ENCODE results near the gene ZFR.
"Not testable (repeated sequence)": the region's sequence is repeated elsewhere in the genome, so short reads cannot be mapped to it uniquely, and the experiment has no call there.

ZFR gene

GRCh38 chr5:32439086-32439642 lies 5.4 kb downstream of the ZFR start:
- TF ChIP-seq, protein P1, sequence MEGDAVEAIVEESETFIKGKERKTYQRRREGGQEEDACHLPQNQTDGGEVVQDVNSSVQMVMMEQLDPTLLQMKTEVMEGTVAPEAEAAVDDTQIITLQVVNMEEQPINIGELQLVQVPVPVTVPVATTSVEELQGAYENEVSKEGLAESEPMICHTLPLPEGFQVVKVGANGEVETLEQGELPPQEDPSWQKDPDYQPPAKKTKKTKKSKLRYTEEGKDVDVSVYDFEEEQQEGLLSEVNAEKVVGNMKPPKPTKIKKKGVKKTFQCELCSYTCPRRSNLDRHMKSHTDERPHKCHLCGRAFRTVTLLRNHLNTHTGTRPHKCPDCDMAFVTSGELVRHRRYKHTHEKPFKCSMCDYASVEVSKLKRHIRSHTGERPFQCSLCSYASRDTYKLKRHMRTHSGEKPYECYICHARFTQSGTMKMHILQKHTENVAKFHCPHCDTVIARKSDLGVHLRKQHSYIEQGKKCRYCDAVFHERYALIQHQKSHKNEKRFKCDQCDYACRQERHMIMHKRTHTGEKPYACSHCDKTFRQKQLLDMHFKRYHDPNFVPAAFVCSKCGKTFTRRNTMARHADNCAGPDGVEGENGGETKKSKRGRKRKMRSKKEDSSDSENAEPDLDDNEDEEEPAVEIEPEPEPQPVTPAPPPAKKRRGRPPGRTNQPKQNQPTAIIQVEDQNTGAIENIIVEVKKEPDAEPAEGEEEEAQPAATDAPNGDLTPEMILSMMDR (IDR thresholded peaks at IDR 0.05; ENCODE audit: low read depth, low read length): no peak
- DNase-seq (ENCODE audit: extremely low read depth, low read depth): no peak

- no peak for DNase-seq (ENCODE audit: extremely low read depth, low read depth)
- TF ChIP-seq, protein P1 (IDR thresholded peaks at IDR 0.05; ENCODE audit: low read depth, low read length): no peak
These were observed 7.8 kb downstream of the ZFR start for GRCh38 chr5:32436553-32437242.

DNA sequence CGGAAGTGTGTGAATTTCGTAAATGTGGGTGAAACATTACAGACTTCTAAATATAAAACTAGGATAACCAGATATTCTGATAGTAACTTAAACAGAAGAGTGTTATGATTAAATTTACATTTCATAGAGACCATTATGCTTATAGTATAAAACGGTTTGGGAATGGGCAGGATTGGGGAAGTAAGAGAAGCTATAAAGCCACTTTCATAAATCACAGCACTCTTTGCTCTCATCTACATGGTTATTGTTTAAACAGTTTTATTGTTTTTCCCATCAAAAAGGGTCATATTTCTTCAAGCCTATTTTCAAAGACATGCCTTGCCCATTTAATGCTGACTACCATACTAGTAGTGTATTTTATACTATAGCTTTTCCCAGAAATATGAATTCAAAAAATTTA lies 9.2 kb downstream of the ZFR start:
- DNase-seq (ENCODE audit: extremely low read depth, low read depth): no peak
- TF ChIP-seq, protein P1 (IDR thresholded peaks at IDR 0.05; ENCODE audit: low read depth, low read length): no peak

- TF ChIP-seq, protein P1 (IDR thresholded peaks at IDR 0.05; ENCODE audit: low read depth, low read length): no peak
These were observed 10.3 kb downstream of the ZFR start for GRCh38 chr5:32434221-32434620.

DNA sequence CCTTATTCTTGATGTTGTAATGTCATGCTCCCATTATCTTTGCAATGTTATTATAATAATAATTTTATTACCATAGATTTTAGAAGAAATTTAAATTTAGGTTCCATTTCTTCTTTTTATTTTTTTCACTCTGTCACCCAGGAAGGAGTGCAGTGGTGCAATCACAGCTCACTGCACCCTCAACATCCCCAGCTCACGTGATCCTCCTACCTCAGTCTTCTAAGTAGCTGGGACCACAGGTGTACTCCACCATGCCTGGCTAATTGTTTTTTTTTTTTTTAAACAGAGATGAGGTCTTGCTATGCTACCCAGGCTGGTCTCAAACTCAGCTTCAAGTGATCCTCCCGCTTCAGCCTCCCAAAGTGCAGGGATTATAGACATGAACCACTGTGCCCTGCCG lies 11.9 kb downstream of the ZFR start:
- TF ChIP-seq, protein P1 (IDR thresholded peaks at IDR 0.05; ENCODE audit: low read depth, low read length): no peak
- no peak for DNase-seq (ENCODE audit: extremely low read depth, low read depth)

More at GRCh38 chr5:32434221-32434620, 10.3 kb downstream of the ZFR start:
- no peak for DNase-seq (ENCODE audit: extremely low read depth, low read depth)

GRCh38 chr5:32430825-32431224 lies 13.7 kb downstream of the ZFR start:
- DNase-seq (ENCODE audit: extremely low read depth, low read depth): not testable (repeated sequence)

GRCh38 chr5:32428426-32428825 lies 16.1 kb downstream of the ZFR start:
- TF ChIP-seq, protein P1 (IDR thresholded peaks at IDR 0.05; ENCODE audit: low read depth, low read length): no peak
- no peak for DNase-seq (ENCODE audit: extremely low read depth, low read depth)

All from AG09319 (cell line).